PC-9 (cell line): ENCODE measurements around the gene PRR22. TPM values are rescaled to one million over a fixed set of nuclear protein-coding genes. Genes with fewer than 3 reads are reported as not detected.

Experiments used
- BruUV-seq: library from RNA; stranded (reverse); fragments of 400-500 nt; replicated peaks from 2 replicates; lab custom pipeline; 2021; lab: Mats Ljungman, UMichigan
- CTCF ChIA-PET: fragments of 300-600 bp; sonication (Branson Sonifier 250); formaldehyde crosslinking; loops from one replicate; lab custom pipeline; 2022; ENCODE audit warnings: antibody characterized with exemption; lab: Charles Lee
- POLR2A ChIA-PET: fragments of 300-600 bp; sonication (Branson Sonifier 250); formaldehyde crosslinking; loops from one replicate; lab custom pipeline; 2022; ENCODE audit warnings: antibody characterized with exemption; ENCODE audit not compliant: unreplicated experiment; lab: Charles Lee
- DNase-seq, 2 experiments: peaks; one replicate each; pipeline versions ENCODE4 v3.0.0 to v3.0.0-alpha.2; 2015 to 2022; ENCODE audit warnings: mixed read lengths in 1 of 2
- H2AFZ ChIP-seq: fragments of 200-600 bp; sonication (generic); 2 replicates; pipeline ENCODE4 v1.8.1; 2017; ENCODE audit warnings: antibody characterized with exemption
- H3F3A ChIP-seq: fragments of 200-600 bp; sonication (generic); 2 replicates; pipeline ENCODE4 v1.8.1; 2017; ENCODE audit warnings: antibody characterized with exemption, mild to moderate bottlenecking, low read depth; ENCODE audit not compliant: insufficient read depth
- H3K27ac ChIP-seq: fragments of 200-600 bp; sonication (generic); 2 replicates; pipeline ENCODE4 v1.6.1; 2016; ENCODE audit warnings: mixed run types
- H3K27me3 ChIP-seq: fragments of 200-600 bp; sonication (generic); 2 replicates; pipeline ENCODE4 v1.6.1; 2016; ENCODE audit warnings: low read depth, mixed run types; ENCODE audit not compliant: insufficient read depth
- H3K36me3 ChIP-seq: fragments of 200-600 bp; sonication (generic); 2 replicates; pipeline ENCODE4 v1.6.1; 2016; ENCODE audit warnings: low read depth, mixed run types
- H3K4me1 ChIP-seq: fragments of 200-600 bp; sonication (generic); replicated peaks from 2 replicates; pipeline ENCODE4 v1.6.1; 2016; ENCODE audit warnings: mixed run types; ENCODE audit not compliant: insufficient read depth
- H3K4me2 ChIP-seq: fragments of 200-600 bp; sonication (generic); 2 replicates; pipeline ENCODE4 v1.6.1; 2017; ENCODE audit warnings: mixed run types
- H3K4me3 ChIP-seq: fragments of 200-600 bp; sonication (generic); 2 replicates; pipeline ENCODE4 v1.6.1; 2016; ENCODE audit warnings: mixed run types
- H3K79me2 ChIP-seq: fragments of 200-600 bp; sonication (generic); 2 replicates; pipeline ENCODE4 v1.6.1; 2017; ENCODE audit warnings: low read depth, mixed run types
- H3K9me2 ChIP-seq: fragments of 200-600 bp; sonication (generic); 2 replicates; pipeline ENCODE4 v1.8.1; 2017; ENCODE audit warnings: mild to moderate bottlenecking; ENCODE audit not compliant: insufficient read depth
- H3K9me3 ChIP-seq: fragments of 200-600 bp; sonication (generic); 2 replicates; pipeline ENCODE4 v1.8.1; 2016; ENCODE audit warnings: low read depth; ENCODE audit not compliant: insufficient read depth
- H4K20me1 ChIP-seq: fragments of 200-600 bp; sonication (generic); 2 replicates; pipeline ENCODE4 v1.8.1; 2017; ENCODE audit not compliant: insufficient read depth
- EZH2 ChIP-seq: fragments of 200-600 bp; sonication (generic); IDR thresholded peaks from 2 replicates; pipeline ENCODE4 v1.8.0; 2017; ENCODE audit warnings: antibody characterized with exemption, low read depth
- intact Hi-C: fragments of 100-400 bp; cut with micrococcal nuclease; formaldehyde crosslinking; loops from one replicate; pipeline ENCODE4 v1.10.0; 2022; ENCODE audit not compliant: unreplicated experiment
- total RNA-seq: library from RNA; stranded (reverse); gene quantifications from 2 replicates; pipeline ENCODE4 v1.2.3, GENCODE V29; 2021
- TF ChIP-seq, protein P1 (sequence below): fragments of 200-600 bp; sonication (generic); conservative IDR thresholded peaks from 2 replicates; pipeline ENCODE4 v1.6.1; 2017; ENCODE audit warnings: mixed run types, antibody characterized with exemption, mild to moderate bottlenecking, moderate library complexity

PRR22 gene
- total RNA-seq, 1 experiment from 2014 or later, result 4.6 TPM

DNA sequence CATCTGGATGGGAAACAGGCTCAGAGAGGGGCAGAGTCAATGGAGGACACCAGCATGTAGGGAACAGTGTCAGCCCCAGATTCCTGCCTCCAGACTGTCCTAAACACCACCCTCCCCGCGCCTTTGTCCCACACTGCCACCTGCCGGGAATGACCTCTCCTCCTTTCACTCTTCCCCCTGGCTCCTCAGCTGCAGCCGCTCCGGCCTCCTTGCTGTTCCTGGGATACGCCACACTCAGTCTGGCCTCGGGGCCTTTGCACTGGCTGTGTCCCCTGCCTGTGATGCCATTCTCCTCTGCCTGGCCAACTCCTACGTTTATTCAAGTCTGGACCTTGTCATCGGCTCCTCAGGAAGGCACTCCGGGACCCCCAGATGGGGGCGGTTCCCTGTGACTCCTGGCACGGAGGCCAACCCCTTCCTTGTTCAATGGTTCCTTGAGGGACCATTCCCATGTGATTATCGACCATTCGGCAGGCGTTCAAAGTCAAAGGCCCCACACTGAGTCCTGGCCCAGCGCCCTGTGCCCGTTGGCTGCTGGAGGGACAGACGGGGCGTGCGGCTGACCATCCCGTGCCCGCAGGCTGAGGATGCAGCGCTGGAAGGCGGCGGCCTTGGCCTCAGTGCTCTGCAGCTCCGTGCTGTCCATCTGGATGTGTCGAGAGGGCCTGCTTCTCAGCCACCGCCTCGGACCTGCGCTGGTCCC, 39.2 kb upstream of the PRR22 start:
- H3F3A ChIP-seq, result peaks cover 12% of the 10 kb centered on the region; the same call in 1 of the 2 replicates
- H3K9me3 ChIP-seq, result no peaks in the 10 kb centered on the region
- H3K9me2 ChIP-seq, result no peaks in the 10 kb centered on the region
- H2AFZ ChIP-seq, result no peak overlapping the region
- intact Hi-C loops, result no loop called here
- ChIA-PET CTCF (no interaction called here), POLR2A (interaction anchor here (0.5 kb wide), 1 partner anchor 31 kb away, joined by 24 read pairs; no protein-coding TSS in a partner anchor)
- peak in 1 of 2 experiments; percentile 21 for DNase-seq
- H3K4me3 ChIP-seq, result no peak overlapping the region
- no peaks in the 10 kb centered on the region for H3K36me3 ChIP-seq
- no peaks in the 10 kb centered on the region for H3K79me2 ChIP-seq
- TF ChIP-seq EZH2, result no peak
- TF ChIP-seq, protein P1, sequence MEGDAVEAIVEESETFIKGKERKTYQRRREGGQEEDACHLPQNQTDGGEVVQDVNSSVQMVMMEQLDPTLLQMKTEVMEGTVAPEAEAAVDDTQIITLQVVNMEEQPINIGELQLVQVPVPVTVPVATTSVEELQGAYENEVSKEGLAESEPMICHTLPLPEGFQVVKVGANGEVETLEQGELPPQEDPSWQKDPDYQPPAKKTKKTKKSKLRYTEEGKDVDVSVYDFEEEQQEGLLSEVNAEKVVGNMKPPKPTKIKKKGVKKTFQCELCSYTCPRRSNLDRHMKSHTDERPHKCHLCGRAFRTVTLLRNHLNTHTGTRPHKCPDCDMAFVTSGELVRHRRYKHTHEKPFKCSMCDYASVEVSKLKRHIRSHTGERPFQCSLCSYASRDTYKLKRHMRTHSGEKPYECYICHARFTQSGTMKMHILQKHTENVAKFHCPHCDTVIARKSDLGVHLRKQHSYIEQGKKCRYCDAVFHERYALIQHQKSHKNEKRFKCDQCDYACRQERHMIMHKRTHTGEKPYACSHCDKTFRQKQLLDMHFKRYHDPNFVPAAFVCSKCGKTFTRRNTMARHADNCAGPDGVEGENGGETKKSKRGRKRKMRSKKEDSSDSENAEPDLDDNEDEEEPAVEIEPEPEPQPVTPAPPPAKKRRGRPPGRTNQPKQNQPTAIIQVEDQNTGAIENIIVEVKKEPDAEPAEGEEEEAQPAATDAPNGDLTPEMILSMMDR, result peak; percentile 52; the same call in 1 of the 2 replicates
- no peak overlapping the region for H3K27ac ChIP-seq
- no peaks in the 10 kb centered on the region for H3K27me3 ChIP-seq
- H4K20me1 ChIP-seq, result no peaks in the 10 kb centered on the region
- BruUV-seq, result no TSS peak
- no peak overlapping the region for H3K4me2 ChIP-seq
- H3K4me1 ChIP-seq, result 0 out of 2 replicates have a peak, but pooled peaks cover 9% of the 10 kb centered on the region

DNA sequence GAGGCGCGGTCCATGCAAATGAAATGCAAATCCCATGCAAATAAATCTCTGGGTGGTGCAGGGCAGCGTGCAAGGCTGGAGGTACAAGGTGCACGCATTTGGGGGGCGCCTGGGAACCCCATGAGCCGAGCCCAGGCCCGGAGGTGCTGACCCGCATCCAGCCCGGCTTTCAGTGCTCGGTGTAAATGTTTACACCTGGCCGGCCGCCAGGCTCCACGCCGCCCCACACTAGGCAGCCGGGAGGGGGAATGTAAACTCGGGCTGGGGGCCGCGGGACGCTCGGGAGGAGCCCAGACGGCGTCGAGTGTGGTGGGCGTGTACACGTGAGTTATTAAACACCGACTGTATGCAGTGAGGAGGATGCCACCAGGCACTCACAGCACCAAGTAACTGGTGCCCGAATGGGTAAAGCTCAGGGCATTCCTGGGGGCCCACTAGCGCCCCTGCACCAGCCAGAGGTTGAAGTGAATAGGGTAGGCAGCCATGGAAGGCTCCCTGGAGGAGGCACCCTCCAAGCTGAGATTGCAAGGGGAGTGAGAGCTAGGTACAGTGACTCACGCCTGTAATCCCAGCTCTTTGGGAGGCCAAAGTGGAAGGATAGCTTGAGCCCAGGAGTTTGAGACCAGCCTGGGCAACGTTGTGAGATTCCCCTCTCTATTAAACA, 37.8 kb upstream of the PRR22 start:
- H3K36me3 ChIP-seq, result no peaks in the 10 kb centered on the region
- no peak overlapping the region for H3K4me2 ChIP-seq
- no peak overlapping the region for H3K4me3 ChIP-seq
- no TSS peak for BruUV-seq
- H3K9me2 ChIP-seq, result no peaks in the 10 kb centered on the region
- H3F3A ChIP-seq, result peaks cover 10% of the 10 kb centered on the region; the same call in 1 of the 2 replicates
- no peaks in the 10 kb centered on the region for H3K27me3 ChIP-seq
- CTCF ChIA-PET, result interaction anchor here (0.6 kb wide), 1 partner anchor 467 kb away, joined by 3 read pairs; no protein-coding TSS in a partner anchor
- no peak for DNase-seq
- H3K4me1 ChIP-seq, result 0 out of 2 replicates have a peak, but pooled peaks cover 9% of the 10 kb centered on the region
- no peak overlapping the region for H3K27ac ChIP-seq
- intact Hi-C loops, result no loop called here
- no peaks in the 10 kb centered on the region for H3K9me3 ChIP-seq
- POLR2A ChIA-PET, result no interaction called here
- no peak for TF ChIP-seq EZH2
- TF ChIP-seq, protein P1, result no peak
- H4K20me1 ChIP-seq, result no peaks in the 10 kb centered on the region
- no peak overlapping the region for H2AFZ ChIP-seq
- H3K79me2 ChIP-seq, result no peaks in the 10 kb centered on the region

DNA sequence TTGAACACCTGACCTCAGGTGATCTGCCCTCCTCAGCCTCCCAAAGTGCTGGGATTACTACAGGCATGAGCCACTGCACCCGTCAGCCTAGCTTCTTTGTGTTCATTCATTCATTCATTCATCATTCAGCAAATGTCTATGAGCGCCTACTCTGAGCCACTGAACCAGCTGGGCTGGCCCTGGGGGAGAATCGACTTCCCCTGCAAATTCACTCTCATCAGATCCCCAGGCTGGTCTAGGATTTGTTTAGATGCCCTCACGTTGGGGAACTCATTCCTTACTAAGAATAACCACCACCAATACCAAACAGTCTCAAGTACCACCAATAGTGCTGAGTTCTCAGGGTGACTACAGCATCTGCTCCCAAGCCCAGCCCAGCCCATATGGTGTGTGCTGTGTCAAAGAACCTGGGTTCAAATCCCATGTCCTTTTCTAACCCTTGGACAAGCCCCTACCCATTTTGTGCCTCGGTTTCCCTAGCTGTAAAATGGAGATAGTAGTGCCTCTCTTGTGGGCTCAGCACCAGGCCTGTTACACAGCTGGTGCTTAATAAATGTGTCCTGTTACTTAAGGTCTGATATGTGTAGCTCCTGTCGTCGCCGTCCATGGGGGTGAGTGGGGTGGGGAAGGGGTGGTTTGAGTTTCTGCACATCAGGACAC, 37.1 kb upstream of the PRR22 start:
- Histone ChIP-seq H3K27ac (no peak overlapping the region), H3K4me2 (no peak overlapping the region), H3K4me1 (0 out of 2 replicates have a peak, but pooled peaks cover 4% of the 10 kb centered on the region), H4K20me1 (no peaks in the 10 kb centered on the region), H3K36me3 (no peaks in the 10 kb centered on the region), H3K9me2 (no peaks in the 10 kb centered on the region), H2AFZ (no peak overlapping the region), H3K79me2 (no peaks in the 10 kb centered on the region), H3K27me3 (no peaks in the 10 kb centered on the region), H3F3A (peaks cover 4% of the 10 kb centered on the region; the same call in 1 of the 2 replicates), H3K9me3 (no peaks in the 10 kb centered on the region), H3K4me3 (no peak overlapping the region)
- intact Hi-C loops, result no loop called here
- DNase-seq, result no peak
- POLR2A ChIA-PET, result no interaction called here
- BruUV-seq, result no TSS peak
- CTCF ChIA-PET, result interaction anchor here (0.6 kb wide), 1 partner anchor 466 kb away, joined by 3 read pairs; no protein-coding TSS in a partner anchor
- TF ChIP-seq EZH2, result no peak
- TF ChIP-seq, protein P1, result no peak
